HL-60 (cell line): Measurements from ENCODE around the gene SETBP1.

Experiments
- DNase-seq, 2 experiments: peaks; one replicate each; pipeline ENCODE4 v3.0.0-alpha.2; 2010 to 2020; ENCODE audit warnings: low read depth in 1 of 2, low spot score in 1 of 2
- H3K27ac ChIP-seq: fragments of 250-450 bp; sonication (Bioruptor Pico); replicated peaks from 2 replicates; pipeline ENCODE4 v1.5.1; 2020; ENCODE audit warnings: mild to moderate bottlenecking, moderate library complexity
- H3K27me3 ChIP-seq: fragments of 250-450 bp; sonication (Bioruptor Pico); 2 replicates; pipeline ENCODE4 v1.5.1; 2021; ENCODE audit warnings: mild to moderate bottlenecking, moderate library complexity; ENCODE audit not compliant: insufficient read depth, poor library complexity, severe bottlenecking
- H3K4me3 ChIP-seq: replicated peaks from 2 replicates; pipeline ENCODE4 v1.5.1; 2011; ENCODE audit warnings: mild to moderate bottlenecking, control low read depth, low read length; ENCODE audit not compliant: insufficient read depth
- CTCF ChIP-seq: IDR thresholded peaks from one replicate; pipeline ENCODE4 v1.5.1; 2011; ENCODE audit warnings: low read length, control low read depth, inconsistent platforms; ENCODE audit not compliant: insufficient read depth
- GABPA ChIP-seq: IDR thresholded peaks from 2 replicates; pipeline ENCODE4 v1.6.1; 2012; ENCODE audit warnings: low read depth
- POLR2AphosphoS5 ChIP-seq: IDR thresholded peaks from 2 replicates; pipeline ENCODE4 v1.6.1; 2012; ENCODE audit warnings: low read depth
- REST ChIP-seq: IDR thresholded peaks from 2 replicates; pipeline ENCODE4 v1.6.1; 2012; ENCODE audit warnings: low read depth; ENCODE audit not compliant: insufficient replicate concordance
- SPI1 ChIP-seq: IDR thresholded peaks from 2 replicates; pipeline ENCODE4 v1.6.1; 2012; ENCODE audit warnings: low read depth, mild to moderate bottlenecking, borderline replicate concordance

The SETBP1 gene

GRCh38 chr18:44837482-44838180, 156.9 kb downstream of the SETBP1 start:
- no peak overlapping the region for H3K4me3 ChIP-seq
- no peak for TF ChIP-seq POLR2AphosphoS5
- no peak for TF ChIP-seq GABPA
- TF ChIP-seq REST: no peak
- TF ChIP-seq CTCF: no peak
- no peak for TF ChIP-seq SPI1
- H3K27ac ChIP-seq: no peak overlapping the region
- no peaks in the 10 kb centered on the region for H3K27me3 ChIP-seq
- DNase-seq: no peak

GRCh38 chr18:44838971-44839666, 158.4 kb downstream of the SETBP1 start:
- DNase-seq: peak; percentile 69 to 95
- Histone ChIP-seq H3K27ac (peak overlapping the region; percentile 49), H3K27me3 (no peaks in the 10 kb centered on the region), H3K4me3 (no peak overlapping the region)
- TF ChIP-seq POLR2AphosphoS5 (peak; percentile 49; the same call in 1 of the 2 replicates), REST (peak; percentile 42), CTCF (no peak), SPI1 (peak; percentile 80; the same call in 1 of the 2 replicates), GABPA (no peak; the same call in 1 of the 2 replicates)

- TF ChIP-seq GABPA (no peak), SPI1 (no peak), CTCF (no peak), REST (no peak)
- Histone ChIP-seq H3K27ac (no peak overlapping the region), H3K27me3 (no peaks in the 10 kb centered on the region), H3K4me3 (no peak overlapping the region)
- DNase-seq: no peak
These were observed 159.5 kb downstream of the SETBP1 start for GRCh38 chr18:44840058-44840790.
